Hindlimb muscle (tissue), 1 donor: ENCODE measurements around the gene TAOK3. TPM values are rescaled to one million over a fixed set of nuclear protein-coding genes. Genes with fewer than 3 reads are reported as not detected.
A peak's percentile ranks its signal among the peaks of the same experiment; 100 is the strongest.
"Not testable (repeated sequence)": the region's sequence is repeated elsewhere in the genome, so short reads cannot be mapped to it uniquely, and the experiment has no call there.

Experiments
- DNase-seq: peaks from one replicate; pipeline ENCODE4 v3.0.0-alpha.2; 2013
- polyA plus RNA-seq: library from polyadenylated mRNA; unstranded; fragments of 120-200 nt; gene quantifications from one replicate; pipeline ENCODE4 v1.2.1, GENCODE V29; 2013; ENCODE audit not compliant: insufficient read length

Gene TAOK3
- polyA plus RNA-seq: 19.1 TPM

GRCh38 chr12:118372541-118373495, at the start of gene TAOK3:
TAOK3 (minus strand) TSS chr12:118372907; CDS start chr12:118255567, 117,340 bp downstream.
- peak; percentile 97 for DNase-seq

GRCh38 chr12:118420673-118421072, 48.0 kb upstream of the TAOK3 start:
- no peak for DNase-seq

GRCh38 chr12:118418385-118419057, 45.8 kb upstream of the TAOK3 start:
- no peak for DNase-seq

- DNase-seq: no peak
Measured at GRCh38 chr12:118417942-118418341, 45.2 kb upstream of the TAOK3 start.

GRCh38 chr12:118409834-118410233, 37.1 kb upstream of the TAOK3 start:
- DNase-seq: no peak

- DNase-seq: not testable (repeated sequence)
Measured at GRCh38 chr12:118408241-118408640, 35.5 kb upstream of the TAOK3 start.

- peak; percentile 26 for DNase-seq
Measured at GRCh38 chr12:118404876-118405521, 32.3 kb upstream of the TAOK3 start.

- no peak for DNase-seq
Measured at GRCh38 chr12:118402251-118402650, 29.5 kb upstream of the TAOK3 start.

GRCh38 chr12:118398940-118399339, 26.2 kb upstream of the TAOK3 start:
- DNase-seq: no peak

- no peak for DNase-seq
Measured at GRCh38 chr12:118398524-118398923, 25.8 kb upstream of the TAOK3 start.

- DNase-seq: no peak
Measured at GRCh38 chr12:118397708-118398440, 25.2 kb upstream of the TAOK3 start.

GRCh38 chr12:118391836-118392235, 19.1 kb upstream of the TAOK3 start:
- DNase-seq: no peak

GRCh38 chr12:118391424-118391823, 18.7 kb upstream of the TAOK3 start:
- DNase-seq: no peak

GRCh38 chr12:118377884-118378470, 5.3 kb upstream of the TAOK3 start:
- peak; percentile 69 for DNase-seq

- no peak for DNase-seq
Measured at GRCh38 chr12:118377021-118377883, 4.5 kb upstream of the TAOK3 start.

GRCh38 chr12:118376089-118377020, 3.6 kb upstream of the TAOK3 start, which contains the start of gene SUDS3:
SUDS3 (plus strand) TSS chr12:118376555; CDS start chr12:118376692, 137 bp downstream.
- peak; percentile 93 for DNase-seq

- no peak for DNase-seq
Measured at GRCh38 chr12:118375348-118375747, 2.6 kb upstream of the TAOK3 start.

- no peak for DNase-seq
Measured at GRCh38 chr12:118374909-118375308, 2.2 kb upstream of the TAOK3 start.

GRCh38 chr12:118374126-118374725, 1.5 kb upstream of the TAOK3 start:
- DNase-seq: no peak
